ENCODE results near the gene PLCH1.

PLCH1 gene

DNA sequence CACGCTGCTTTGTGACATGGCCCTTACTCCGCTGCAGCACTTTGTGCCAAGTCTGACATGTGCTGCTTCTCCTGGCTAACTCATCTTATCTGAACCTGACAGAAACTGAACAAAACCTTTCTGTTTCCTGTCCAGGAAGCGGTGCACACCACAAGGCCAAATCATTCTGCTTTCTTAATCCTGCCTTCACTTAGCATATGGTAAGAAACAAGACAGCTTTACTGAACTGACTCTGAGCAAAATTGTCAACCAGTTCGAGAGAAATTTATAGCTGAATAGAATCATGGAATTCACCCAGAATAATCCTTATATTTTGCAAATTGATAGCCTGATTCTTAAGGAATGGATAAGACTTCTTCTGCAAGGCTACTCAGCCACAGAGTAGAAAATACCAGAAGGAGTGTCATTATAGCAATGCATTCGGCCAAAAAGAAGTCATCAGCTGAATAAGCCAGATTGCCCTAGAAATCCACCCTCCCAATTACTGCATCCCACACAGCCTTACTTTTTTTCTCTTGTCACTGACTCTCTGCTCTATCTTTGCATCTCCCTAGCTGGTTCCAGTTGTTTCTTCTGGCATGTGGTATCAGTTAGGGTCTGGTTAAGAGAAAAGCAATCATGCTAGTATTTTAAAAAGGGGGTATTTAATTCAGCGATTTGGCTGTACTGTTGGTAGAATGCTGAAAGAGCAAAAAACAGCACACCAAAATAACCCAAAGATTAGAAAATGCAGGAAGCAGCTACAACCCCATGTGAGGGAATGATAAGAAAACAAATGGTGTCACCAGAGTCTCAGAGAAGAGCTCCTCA is 409.8 kb downstream of the PLCH1 start:
- no peak for DNase-seq (ENCODE audit: low read depth)

DNA sequence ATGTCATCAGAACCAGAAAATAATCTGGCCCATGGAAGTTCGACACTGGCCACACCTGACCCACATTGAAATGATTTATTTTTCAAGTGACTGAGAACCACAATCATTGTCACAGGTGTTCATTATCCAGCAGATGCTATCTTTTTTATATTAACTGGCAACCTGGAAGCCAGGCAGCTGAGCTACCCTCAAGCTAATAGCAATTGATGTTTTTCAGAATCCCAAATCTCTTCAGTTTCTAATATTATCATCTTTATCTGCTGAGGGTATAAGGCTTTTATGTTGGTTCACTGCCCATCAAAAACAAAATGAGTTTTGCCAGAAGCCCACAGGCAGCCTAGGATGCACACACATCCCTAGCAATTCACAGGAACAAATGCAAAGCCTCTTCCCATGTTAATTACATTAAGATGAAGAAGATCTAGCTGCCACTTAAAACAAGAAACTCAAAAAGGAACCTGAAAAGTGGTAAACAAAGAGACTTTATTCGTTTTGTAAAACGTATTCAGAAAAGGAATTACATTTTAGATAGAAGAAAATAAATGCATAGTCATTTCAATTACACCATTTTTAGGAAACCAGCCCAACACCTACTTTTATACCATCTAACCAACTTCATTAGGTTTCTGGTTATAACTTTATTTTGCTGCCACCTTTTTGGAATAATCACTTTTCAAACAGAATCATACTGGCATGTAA is 410.5 kb downstream of the PLCH1 start:
- no peak for DNase-seq (ENCODE audit: low read depth)

DNA sequence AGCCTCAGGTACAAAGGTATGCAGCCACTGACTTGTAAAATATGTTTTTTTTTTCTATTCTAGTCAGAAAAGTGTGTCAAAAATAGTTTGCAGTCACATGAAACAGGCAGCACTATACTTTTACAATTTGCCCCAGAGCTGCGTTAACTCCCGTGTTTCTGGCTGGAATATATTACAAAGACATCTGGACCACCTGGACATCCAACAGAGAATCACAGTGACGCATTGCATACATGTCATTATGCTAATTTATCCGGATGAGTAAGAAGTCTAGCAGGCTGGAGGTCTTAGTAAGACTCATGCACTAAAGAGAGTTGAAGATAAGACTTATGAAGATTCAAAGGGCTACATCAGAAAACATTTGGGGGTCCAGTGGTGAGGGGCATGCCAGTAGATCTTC is 412.2 kb downstream of the PLCH1 start:
- no peak for DNase-seq (ENCODE audit: low read depth)

DNA sequence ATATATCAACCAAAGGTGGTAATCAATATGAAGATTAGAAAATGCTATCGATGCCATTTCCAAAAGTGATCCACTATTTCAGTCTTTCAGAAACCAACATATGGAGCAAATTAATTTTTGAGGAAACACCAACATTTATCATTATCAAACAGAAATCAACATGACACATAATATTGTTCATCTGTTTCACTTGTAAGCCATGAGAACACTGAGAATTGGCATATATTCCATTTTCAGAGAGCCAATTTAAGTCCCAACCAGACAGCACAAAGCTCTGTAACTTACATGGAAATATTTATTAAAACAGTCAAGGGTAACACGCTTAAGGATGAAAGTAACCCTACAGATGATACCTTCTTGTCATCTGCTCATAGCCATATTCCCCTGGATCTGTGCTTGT is 413.8 kb downstream of the PLCH1 start:
- no peak for DNase-seq (ENCODE audit: low read depth)

DNA sequence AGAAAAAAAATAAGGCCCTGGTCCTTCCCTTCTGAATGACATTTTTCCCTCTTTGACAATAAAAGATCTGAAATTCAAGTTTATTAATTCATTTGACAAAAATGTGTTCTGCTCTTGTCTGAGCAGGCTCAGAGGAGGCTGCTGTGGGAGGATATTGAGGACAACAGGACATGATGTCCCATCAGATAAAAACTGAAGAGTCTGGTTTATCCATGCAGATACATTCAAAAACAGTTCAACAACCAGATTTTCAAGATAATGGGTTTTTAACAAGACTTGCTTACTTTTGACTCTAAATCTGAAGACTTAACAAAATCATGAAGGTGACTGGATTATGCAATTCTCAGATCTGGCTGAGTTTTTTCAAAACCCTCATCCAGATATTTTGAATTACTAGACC is 414.5 kb downstream of the PLCH1 start:
- DNase-seq (ENCODE audit: low read depth) = no peak

DNA sequence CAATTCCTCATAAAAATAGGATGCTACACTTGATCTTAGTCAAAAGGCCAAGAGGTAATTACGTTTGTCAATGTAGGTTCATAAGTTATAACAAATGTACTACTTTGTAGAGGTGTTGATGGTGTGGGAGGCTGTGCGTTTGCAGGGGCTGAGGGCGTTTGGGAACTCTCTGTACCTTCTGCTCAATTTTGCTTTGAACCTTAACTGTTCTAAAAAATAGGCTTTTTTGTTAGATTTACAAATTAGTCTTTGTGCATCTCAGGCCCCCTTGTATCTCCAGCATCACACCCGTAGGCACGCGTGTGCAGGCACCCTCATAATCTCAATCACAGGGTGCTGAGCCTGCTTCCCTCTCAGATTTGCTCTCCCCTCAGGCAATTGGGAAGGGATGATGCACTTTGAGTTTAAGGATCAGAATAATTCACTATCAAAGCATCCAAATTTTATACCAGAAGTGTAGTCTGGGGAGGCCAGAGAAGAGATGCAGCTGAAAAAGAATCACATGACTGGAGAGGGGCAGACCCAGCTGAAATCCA is 415.3 kb downstream of the PLCH1 start:
- DNase-seq (ENCODE audit: low read depth) = no peak

DNA sequence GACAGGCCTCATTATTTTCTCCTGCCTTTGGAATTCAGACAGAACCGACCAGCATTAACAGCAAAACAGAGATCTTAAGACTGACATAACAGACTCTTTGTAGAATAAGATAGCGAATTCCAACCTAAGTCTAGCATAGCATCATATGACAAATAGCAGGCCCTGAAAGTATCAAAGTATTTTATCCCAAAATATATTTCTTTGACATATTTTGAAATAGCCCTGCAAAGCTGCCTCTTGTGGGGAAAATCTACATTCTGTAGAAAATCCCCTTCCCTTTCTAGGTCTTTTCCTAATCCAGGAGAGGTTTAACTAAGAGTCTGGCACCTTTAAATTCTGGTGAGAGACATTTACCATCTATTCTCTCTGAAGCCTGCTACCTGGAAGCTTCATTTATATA is 417.0 kb downstream of the PLCH1 start:
- no peak for DNase-seq (ENCODE audit: low read depth)

DNA sequence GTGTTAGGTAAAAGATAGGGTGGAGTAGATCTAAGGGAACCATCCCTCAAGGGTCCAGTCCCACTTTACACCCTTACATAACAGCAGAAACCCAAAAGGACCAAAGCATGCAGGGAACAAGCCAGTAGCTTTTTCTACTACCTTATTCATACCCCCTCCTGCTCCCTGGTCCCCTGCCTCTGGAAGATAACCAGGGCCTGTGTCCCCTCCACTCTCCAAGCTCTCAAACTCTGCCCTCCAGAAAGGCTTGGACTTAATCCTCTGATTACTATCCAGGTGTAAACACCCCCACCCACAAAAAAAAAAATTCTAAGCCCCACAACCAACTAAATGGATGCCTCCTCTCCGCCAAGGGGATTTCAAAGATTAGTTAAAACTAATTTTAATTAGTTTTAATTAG is 417.4 kb downstream of the PLCH1 start:
- no peak for DNase-seq (ENCODE audit: low read depth)

DNA sequence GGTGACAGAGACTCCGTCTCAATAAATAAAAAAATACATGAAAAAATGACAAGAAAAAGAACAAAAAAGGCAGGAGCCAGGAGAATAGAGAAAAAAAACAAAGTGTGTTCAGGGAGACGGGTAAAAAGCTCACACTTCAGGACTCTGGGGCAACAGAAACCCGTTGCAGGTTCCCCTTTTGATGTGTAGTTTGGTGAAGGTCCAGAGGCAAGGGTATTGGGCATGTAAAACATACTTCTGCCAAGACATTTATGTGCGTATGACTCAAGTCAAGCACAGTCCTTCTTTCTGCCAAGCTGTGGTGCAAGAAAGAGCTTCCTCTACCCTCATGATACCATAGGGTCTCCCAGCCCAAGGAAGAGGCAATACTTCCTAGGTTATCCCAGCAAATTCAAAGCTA is 418.0 kb downstream of the PLCH1 start:
- no peak for DNase-seq (ENCODE audit: low read depth)

DNA sequence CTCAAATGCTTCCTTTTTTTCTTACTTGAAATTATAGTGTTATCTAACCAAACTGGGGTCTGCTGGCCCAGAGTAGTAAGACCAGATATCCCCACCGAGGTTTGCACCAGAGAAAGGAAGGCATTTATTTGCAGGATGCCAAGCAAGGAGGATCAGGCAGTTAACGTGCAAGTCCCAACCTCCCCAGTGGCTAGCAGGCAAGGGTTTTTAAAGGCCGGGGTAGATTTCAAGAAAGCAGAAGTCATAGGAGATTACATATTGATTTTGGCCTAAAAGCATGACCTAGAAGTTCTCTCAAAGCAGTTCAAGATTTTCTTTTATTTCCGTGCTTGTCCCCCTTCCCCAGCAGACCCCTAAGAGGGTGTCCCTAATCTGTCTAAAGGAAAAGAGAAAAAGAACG is 418.6 kb downstream of the PLCH1 start:
- no peak for DNase-seq (ENCODE audit: low read depth)

Data from activated T-helper 1 cell treated with Interleukin-2 at 50 U/mL for 16 hours (primary cell).